ENCODE measurements around the gene ENO4. TPM values are rescaled to one million over a fixed set of nuclear protein-coding genes. Genes with fewer than 3 reads are reported as not detected.

ENO4 gene, protein sequence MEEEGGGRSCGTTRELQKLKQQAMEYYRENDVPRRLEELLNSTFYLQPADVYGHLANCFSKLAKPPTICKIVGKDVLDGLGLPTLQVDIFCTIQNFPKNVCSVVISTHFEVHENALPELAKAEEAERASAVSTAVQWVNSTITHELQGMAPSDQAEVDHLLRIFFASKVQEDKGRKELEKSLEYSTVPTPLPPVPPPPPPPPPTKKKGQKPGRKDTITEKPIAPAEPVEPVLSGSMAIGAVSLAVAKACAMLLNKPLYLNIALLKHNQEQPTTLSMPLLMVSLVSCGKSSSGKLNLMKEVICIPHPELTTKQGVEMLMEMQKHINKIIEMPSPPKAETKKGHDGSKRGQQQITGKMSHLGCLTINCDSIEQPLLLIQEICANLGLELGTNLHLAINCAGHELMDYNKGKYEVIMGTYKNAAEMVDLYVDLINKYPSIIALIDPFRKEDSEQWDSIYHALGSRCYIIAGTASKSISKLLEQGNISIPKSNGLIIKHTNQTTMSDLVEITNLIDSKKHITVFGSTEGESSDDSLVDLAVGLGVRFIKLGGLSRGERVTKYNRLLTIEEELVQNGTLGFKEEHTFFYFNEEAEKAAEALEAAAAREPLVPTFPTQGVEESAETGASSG
- not detected in 2 replicates for total RNA-seq

DNA sequence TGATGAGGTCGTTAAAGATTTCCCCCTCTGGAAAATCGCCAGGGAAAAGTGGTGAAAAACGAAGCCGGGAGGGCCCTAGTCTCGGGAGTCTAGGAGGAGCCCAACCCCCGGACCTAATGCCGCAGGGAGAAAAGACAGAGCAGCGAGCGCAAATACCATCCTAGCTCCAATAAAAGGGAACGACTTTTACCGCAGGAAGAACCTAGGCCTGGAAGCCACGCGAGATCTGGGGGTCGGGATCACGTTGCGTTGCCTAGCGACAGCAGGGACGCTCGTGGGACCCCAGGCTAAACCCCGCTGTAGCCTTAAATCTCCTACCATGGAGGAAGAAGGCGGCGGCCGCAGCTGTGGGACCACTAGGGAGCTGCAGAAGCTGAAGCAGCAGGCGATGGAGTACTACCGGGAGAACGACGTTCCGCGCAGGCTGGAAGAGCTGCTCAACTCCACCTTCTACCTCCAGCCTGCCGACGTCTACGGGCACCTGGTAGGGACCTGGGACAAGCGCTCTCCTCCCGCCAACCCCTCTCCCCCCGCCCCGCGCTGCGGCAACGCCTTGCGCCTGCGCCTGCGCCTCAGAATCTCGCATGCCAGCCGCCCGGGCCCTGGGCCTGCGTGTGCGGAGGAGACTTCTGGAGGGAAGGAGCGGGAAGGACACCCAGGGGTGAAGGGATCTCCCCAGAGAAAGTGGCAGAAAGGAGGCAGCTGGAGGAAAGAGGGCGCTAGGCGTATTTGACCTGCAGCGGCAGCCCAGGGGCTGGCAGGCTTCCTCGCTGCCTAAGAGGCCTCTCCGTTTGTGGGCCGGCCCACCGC lies at the start of gene ENO4:
ENO4 (plus strand) TSS at position 252 of the 810 bp plus-strand sequence; CDS start at position 320, 68 bp downstream.

Other genes starting within 250 kb of the ENO4 start
- gene PNLIPRP2, start 228.5 kb upstream of the ENO4 start, total RNA-seq, result not detected in 2 replicates
- 0.16 and 1.5 TPM in 2 replicates for gene HSPA12A, start 106.9 kb upstream of the ENO4 start, total RNA-seq
- 0.65 and 4.7 TPM in 2 replicates for gene SHTN1, start 155.7 kb downstream of the ENO4 start, total RNA-seq